ENCODE measurements around the gene COMMD1.
A peak's percentile ranks its signal among the peaks of the same experiment; 100 is the strongest.
"Not testable (repeated sequence)": the region's sequence is repeated elsewhere in the genome, so short reads cannot be mapped to it uniquely, and the experiment has no call there.

The COMMD1 gene

DNA sequence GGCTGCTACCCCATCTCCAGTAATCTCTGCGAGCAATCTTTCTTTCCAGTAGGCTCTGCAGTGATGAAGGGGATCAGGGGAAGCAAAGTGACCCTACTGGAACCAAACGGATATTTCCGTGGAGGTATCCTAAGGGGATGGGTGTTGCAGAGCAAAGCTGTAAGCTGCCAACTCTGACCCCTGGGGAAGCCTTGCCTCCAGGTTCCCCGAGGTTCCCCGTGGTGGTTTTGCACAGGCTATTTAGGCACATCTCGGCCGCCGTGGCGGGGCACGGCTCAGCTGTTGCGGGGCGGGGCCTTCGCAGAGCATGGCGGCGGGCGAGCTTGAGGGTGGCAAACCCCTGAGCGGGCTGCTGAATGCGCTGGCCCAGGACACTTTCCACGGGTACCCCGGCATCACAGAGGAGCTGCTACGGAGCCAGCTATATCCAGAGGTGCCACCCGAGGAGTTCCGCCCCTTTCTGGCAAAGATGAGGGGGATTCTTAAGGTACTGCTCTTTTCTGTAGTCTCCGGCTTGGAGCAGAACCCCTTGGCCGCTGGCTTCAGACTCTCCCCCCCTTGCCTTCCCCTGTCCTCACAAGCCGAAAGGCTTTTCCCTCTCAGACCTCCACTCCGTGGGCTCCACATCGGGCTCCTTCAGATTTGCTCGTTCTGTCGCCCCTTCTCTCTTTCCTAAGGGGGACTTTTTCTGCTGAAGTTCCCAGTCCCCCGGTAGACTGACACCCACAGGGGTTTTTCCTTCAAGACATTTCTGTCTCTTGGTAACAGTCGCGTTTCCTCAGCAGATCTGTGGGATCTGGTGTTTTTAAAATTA lies at the start of gene COMMD1:
Gene COMMD1, plus strand, starts transcription at position 303 of the 814 bp plus-strand sequence. Its CDS starts 5 bp downstream, at position 308.
- DNase-seq (ENCODE audit: low read depth in 4 of 4, low spot score in 1 of 4): peak; percentile 62 to 78 (median 72)

- no peak for DNase-seq (ENCODE audit: low read depth in 4 of 4, low spot score in 1 of 4)
These were observed 48.2 kb upstream of the COMMD1 start for GRCh38 chr2:61857224-61857623.

DNA sequence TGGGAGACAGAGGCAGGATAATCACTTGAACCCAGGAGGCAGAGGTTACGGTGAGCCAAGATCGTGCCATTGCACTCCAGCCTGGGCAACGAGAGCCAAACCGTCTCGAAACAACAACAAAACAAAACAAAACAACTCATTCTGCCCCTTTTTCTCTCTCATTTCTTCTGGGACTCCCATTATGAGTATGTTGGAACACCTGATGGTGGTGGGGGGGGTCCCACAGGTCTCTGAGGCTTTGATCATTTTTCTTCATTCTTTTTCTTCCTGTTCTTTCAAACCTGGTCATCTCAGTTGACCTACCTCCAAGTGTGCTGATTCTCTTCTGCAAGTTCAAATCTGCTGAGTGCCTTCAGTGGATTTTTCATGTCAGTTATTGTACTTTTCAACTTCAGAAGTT lies 43.4 kb upstream of the COMMD1 start:
- no peak for DNase-seq (ENCODE audit: low read depth in 4 of 4, low spot score in 1 of 4)

- not testable (repeated sequence) for DNase-seq (ENCODE audit: low read depth in 4 of 4, low spot score in 1 of 4)
These were observed 38.9 kb upstream of the COMMD1 start for GRCh38 chr2:61866482-61867089.

DNA sequence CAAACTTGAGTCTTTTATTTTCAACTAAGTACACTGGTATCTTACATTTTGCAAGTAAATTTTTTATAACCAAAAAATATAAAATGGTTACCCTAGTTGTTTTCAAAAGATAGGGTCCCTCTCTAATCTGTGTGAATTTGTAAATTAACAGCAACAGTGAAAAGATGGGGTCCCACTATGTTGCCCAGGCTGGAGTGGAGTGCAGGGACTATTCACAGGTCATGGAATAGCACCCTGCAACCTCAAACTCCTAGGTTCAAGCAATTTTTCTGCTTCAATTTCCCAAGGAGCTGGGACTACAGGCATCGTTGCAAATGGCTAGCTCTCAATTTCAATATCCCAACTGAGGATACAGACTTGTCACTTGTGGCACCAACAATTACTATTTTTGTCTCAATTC lies 29.1 kb upstream of the COMMD1 start:
- no peak for DNase-seq (ENCODE audit: low read depth in 4 of 4, low spot score in 1 of 4)

DNA sequence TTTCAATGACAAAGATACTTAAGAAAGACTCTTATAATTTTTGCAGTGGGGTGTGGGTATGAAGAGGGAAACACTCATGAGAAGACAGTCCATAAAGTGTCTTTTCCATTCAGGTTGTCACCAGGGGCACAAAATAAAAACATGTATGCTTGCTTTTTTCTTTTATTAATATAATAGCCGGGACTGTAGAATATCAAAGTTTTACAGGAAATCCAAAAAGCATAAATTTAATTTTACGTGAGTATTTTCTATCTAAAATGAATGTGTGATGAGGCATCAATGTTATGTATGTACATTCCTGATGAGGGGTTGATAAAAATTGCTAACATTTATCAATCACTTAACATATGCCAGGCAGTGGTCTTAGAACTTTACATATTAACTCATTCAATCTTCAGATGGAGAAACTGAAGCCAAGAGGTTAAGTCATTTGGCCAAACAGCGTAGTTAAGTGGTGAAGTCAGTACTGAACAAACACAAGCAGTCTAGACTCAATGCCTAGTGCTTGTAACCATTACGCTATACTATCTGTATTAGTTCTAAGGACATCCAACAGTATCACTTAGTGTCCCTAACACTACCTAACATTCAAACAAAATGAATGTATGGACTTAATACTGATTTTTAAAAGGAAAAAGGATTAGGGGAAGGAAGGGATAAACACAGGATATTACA lies 27.8 kb upstream of the COMMD1 start:
- DNase-seq (ENCODE audit: low read depth in 4 of 4, low spot score in 1 of 4): no peak

- DNase-seq (ENCODE audit: low read depth in 4 of 4, low spot score in 1 of 4): no peak
These were observed 26.7 kb upstream of the COMMD1 start for GRCh38 chr2:61878761-61879160.

- not testable (repeated sequence) for DNase-seq (ENCODE audit: low read depth in 4 of 4, low spot score in 1 of 4)
These were observed 26.1 kb upstream of the COMMD1 start for GRCh38 chr2:61879351-61879750.

DNA sequence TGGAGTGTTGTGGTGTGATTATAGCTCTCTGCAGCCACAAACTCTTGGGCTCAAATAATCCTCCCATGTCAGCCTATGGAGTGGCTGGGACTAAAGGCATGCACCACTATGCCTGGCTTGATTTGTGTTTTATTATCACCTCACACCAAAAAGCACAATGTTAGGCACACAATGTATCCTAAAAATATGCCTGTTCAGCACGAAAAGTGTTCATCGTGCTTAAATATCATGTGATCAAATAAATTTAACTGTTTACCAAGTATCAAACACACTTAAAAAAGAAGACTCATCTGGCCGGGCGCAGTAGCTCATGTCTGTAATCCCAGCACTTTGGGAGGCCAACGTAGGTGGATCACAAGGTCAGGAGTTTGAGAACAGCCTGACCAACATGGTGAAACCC lies 22.6 kb upstream of the COMMD1 start:
- no peak for DNase-seq (ENCODE audit: low read depth in 4 of 4, low spot score in 1 of 4)

- DNase-seq (ENCODE audit: low read depth in 4 of 4, low spot score in 1 of 4): no peak
These were observed 19.4 kb upstream of the COMMD1 start for GRCh38 chr2:61885896-61886603.

DNA sequence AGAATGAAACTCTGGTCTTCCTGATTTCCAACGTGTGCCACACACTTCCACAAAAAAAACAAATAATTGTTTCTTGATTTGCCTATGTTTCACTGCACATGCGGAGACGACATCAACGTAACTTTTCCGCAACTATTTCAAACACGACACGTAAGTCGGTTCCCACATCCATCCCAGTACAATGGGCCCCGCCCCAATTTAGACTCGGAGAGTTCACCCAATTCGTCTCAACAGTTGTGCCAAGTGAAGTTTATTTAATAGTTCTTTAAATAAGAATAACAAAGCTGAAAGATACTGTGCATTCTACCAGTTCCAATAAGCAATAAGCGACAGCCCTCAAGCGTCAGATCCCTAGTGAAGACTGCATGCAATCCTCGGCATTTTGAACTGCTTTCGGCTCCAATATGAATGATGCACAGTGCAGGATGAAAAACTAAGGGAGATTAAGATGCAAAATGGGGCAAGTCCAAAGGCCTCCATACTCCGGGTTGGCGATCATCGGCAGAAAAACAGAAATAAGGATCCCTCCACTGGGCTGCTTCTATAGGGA lies 17.7 kb upstream of the COMMD1 start:
- DNase-seq (ENCODE audit: low read depth in 4 of 4, low spot score in 1 of 4): no peak

DNA sequence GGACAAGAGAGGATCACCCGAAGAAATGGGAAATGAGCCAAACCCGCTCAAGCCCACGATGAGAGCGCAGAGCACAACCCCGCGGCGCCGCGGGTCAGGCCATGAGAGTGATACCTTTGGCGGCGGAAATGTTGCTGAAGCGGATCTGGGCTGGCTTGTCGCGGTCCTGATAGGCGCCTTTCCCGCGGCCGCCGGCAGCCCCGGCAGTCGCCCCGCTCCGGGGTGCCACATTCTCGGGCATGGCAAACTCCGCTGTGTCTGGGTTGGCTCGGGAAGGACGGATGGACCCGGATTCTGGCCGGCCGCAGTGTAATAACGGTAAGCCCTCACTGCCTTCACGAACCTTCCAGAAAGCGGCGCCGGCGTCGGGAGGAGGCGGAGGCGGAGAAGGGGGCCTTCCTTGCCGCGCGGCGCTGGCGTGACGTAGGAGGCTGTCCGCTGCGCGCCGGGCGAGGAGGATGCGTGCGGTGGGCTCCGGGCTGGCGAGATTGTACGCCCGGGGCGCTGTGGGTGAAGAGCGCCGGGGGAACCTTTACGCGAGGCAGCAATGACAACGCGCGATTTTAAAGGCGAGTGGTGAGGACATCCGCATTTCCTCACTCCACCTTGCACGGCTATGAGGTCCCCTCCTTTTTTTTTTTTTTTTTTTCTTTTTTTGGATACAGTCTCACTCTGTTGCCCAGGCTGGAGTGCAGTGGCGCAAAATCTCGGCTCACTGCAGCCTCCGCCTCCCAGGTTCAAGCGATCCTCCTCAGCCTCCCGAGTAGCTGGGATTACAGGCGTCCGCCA lies 17.0 kb upstream of the COMMD1 start, which contains the start of gene CCT4:
Gene CCT4, minus strand, starts transcription at position 390 of the 789 bp plus-strand sequence. Its CDS starts 149 bp downstream, at position 241.
- DNase-seq (ENCODE audit: low read depth in 4 of 4, low spot score in 1 of 4): peak; percentile 79 to 87 (median 83)

- DNase-seq (ENCODE audit: low read depth in 4 of 4, low spot score in 1 of 4): no peak
These were observed 6.7 kb upstream of the COMMD1 start for GRCh38 chr2:61898810-61899209.

DNA sequence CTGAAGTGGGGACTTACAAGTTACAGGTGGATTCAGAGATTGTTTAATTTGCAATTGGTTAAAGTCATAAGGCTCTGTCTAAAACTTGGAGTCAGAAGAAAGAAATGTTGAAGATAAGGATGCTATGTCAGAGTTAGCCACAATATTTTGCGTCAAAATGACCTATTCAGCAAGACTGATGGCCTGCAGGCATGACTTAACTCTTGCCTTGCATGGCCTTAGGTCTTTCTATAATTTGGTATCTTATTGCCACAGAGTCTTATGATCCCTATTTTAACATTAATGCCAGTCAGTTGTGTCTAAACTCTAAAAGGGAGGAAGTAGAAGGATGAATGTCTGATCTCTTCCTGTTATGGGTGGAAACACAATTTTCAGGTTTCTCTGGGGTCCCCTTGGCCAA lies 5.2 kb upstream of the COMMD1 start:
- DNase-seq (ENCODE audit: low read depth in 4 of 4, low spot score in 1 of 4): no peak

GRCh38 chr2:61906186-61906470 lies 654 bp downstream of the COMMD1 start:
- no peak for DNase-seq (ENCODE audit: low read depth in 4 of 4, low spot score in 1 of 4)

GRCh38 chr2:61909116-61909515 lies 3.6 kb downstream of the COMMD1 start:
- no peak for DNase-seq (ENCODE audit: low read depth in 4 of 4, low spot score in 1 of 4)

GRCh38 chr2:61910603-61911002 lies 5.1 kb downstream of the COMMD1 start:
- DNase-seq (ENCODE audit: low read depth in 4 of 4, low spot score in 1 of 4): no peak

GRCh38 chr2:61911510-61911909 lies 6.0 kb downstream of the COMMD1 start:
- no peak for DNase-seq (ENCODE audit: low read depth in 4 of 4, low spot score in 1 of 4)

DNA sequence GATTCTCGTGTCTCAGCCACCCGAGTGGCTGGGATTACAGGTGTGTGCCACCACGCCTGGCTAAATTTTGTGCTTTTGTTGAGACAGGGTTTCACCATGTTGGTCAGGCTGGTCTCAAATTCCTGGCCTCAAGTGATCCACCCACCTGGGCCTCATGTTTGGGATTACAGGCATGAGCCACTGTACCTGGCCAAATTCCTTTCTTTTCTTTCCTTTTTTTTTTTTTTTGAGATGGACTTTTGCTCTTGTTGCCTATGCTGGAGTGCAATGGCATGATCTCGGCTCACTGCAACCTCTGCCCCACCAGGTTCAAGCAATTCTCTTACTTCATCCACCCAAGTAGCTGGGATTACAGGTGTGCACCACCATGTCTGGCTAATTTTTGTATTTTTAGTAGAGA lies 9.3 kb downstream of the COMMD1 start:
- not testable (repeated sequence) for DNase-seq (ENCODE audit: low read depth in 4 of 4, low spot score in 1 of 4)

DNA sequence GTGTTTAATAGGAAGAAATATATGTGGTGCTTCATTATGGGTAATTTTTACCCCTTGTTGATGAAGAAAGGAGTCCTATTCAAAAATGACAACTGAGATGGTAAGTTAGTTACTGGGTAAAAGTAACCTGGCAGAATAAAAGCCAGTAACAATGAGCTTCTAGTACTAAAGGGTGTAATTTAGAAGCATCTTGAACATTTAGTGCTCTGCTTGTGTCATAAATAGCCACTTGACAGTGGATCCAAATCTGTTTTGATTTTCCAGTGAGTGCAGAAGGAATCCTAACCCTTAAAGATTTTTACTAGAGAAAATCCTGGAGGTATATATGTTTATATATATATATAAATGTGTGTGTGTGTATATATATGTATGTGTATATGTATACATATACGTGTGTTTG lies 15.1 kb downstream of the COMMD1 start:
- no peak for DNase-seq (ENCODE audit: low read depth in 4 of 4, low spot score in 1 of 4)

Measured in stimulated activated CD4-positive, alpha-beta T cell treated with anti-CD3 and anti-CD28 coated beads, Interleukin-1b, Interleukin-23, amount 100 ng/mL, for 24 hours (primary cell).